H1 (cell line): ENCODE data around the gene ALDH1A3. TPM values are rescaled to one million over a fixed set of nuclear protein-coding genes. Genes with fewer than 3 reads are reported as not detected.

Source experiments
- CTCF ChIA-PET: fragments of 300-600 bp; sonication (Branson Sonifier 250); formaldehyde crosslinking; loops from one replicate; lab custom pipeline; 2021; ENCODE audit not compliant: partially characterized antibody; lab: Charles Lee
- POLR2A ChIA-PET: fragments of 300-600 bp; sonication (Branson Sonifier 250); formaldehyde crosslinking; loops from one replicate; lab custom pipeline; 2021; ENCODE audit warnings: inconsistent platforms; ENCODE audit not compliant: partially characterized antibody; lab: Charles Lee
- DNase-seq, 2 experiments: peaks; one replicate each; pipeline versions ENCODE4 v3.0.0 to v3.0.0-alpha.2; 2010 to 2022; ENCODE audit warnings: low spot score in 2 of 2, low read depth in 1 of 2, mixed read lengths in 1 of 2
- FAIRE-seq: peaks from 2 replicates; lab custom pipeline; 2011; peaks lifted over from hg19 to GRCh38; lab: Jason Lieb, UNC
- H2AFZ ChIP-seq: 2 replicates; pipeline ENCODE4 v1.8.1; 2012; ENCODE audit warnings: low read length, inconsistent platforms
- H2AK5ac ChIP-seq: 2 replicates; pipeline ENCODE4 v1.6.1; 2013; ENCODE audit warnings: low read depth, low read length
- H2BK120ac ChIP-seq: replicated peaks from 2 replicates; pipeline ENCODE3; 2013; ENCODE audit warnings: low read depth, low read length, inconsistent platforms
- H2BK12ac ChIP-seq: 2 replicates; pipeline ENCODE4 v1.6.1; 2013; ENCODE audit warnings: low read depth, low read length
- H2BK15ac ChIP-seq: 2 replicates; pipeline ENCODE4 v1.6.1; 2013; ENCODE audit warnings: low read length
- H2BK20ac ChIP-seq: 2 replicates; pipeline ENCODE4 v1.6.1; 2013; ENCODE audit warnings: low read length
- H2BK5ac ChIP-seq: 2 replicates; pipeline ENCODE4 v1.6.1; 2013; ENCODE audit warnings: low read depth, low read length
- H3K14ac ChIP-seq: 2 replicates; pipeline ENCODE4 v1.6.1; 2013; ENCODE audit warnings: inconsistent platforms; ENCODE audit not compliant: insufficient read length
- H3K18ac ChIP-seq: 2 replicates; pipeline ENCODE4 v1.6.1; 2013; ENCODE audit warnings: low read length; ENCODE audit errors: extremely low read depth
- H3K23ac ChIP-seq: 2 replicates; pipeline ENCODE4 v1.6.1; 2013; ENCODE audit warnings: inconsistent platforms; ENCODE audit not compliant: insufficient read length
- H3K23me2 ChIP-seq: 2 replicates; pipeline ENCODE4 v1.6.1; 2013; ENCODE audit warnings: low read depth, low read length
- H3K27ac ChIP-seq: 2 replicates; pipeline ENCODE4 v1.6.1; 2011; ENCODE audit warnings: low read depth, low read length, inconsistent platforms
- H3K27me3 ChIP-seq, 4 experiments: replicated peaks in 1 of 4; 1 replicate in 1 of 4; 2 replicates in 3 of 4; pipeline versions ENCODE4 v1.6.1 to v1.8.1; 2011 to 2013; ENCODE audit warnings: low read length in 3 of 4, mild to moderate bottlenecking in 3 of 4, inconsistent platforms in 2 of 4, mixed read lengths in 2 of 4, moderate library complexity in 1 of 4; ENCODE audit not compliant: control insufficient read depth in 3 of 4, insufficient read depth in 3 of 4; ENCODE audit errors: extremely low read depth in 1 of 4
- H3K36me3 ChIP-seq, 4 experiments: 2 replicates each; pipeline versions ENCODE4 v1.6.1 to v1.8.1; 2011 to 2013; ENCODE audit warnings: mild to moderate bottlenecking in 4 of 4, low read length in 3 of 4, moderate library complexity in 2 of 4, control low read depth in 1 of 4, inconsistent platforms in 1 of 4; ENCODE audit not compliant: insufficient read depth in 4 of 4, control insufficient read depth in 2 of 4
- H3K4ac ChIP-seq: replicated peaks from 2 replicates; pipeline ENCODE3; 2013; ENCODE audit warnings: low read length, low read depth, mixed read lengths, inconsistent platforms; ENCODE audit not compliant: insufficient read length
- H3K4me1 ChIP-seq, 4 experiments: replicated peaks in 1 of 4; 1 replicate in 1 of 4; 2 replicates in 3 of 4; pipeline versions ENCODE4 v1.6.1 to v1.8.1; 2011 to 2013; ENCODE audit warnings: low read length in 3 of 4, inconsistent platforms in 2 of 4, mixed read lengths in 1 of 4; ENCODE audit not compliant: insufficient read depth in 4 of 4, control insufficient read depth in 3 of 4
- H3K4me2 ChIP-seq, 2 experiments: 2 replicates each; pipeline versions ENCODE4 v1.6.1 to v1.8.1; 2011 to 2013; ENCODE audit warnings: low read depth in 2 of 2, low read length in 2 of 2, control low read depth in 1 of 2, inconsistent platforms in 1 of 2, mild to moderate bottlenecking in 1 of 2; ENCODE audit not compliant: insufficient read depth in 1 of 2
- H3K4me3 ChIP-seq, 4 experiments: fragments of 200-600, 300-600 bp in 1 of 4; sonication (generic), shearing (Covaris generic), sonication (Bioruptor Twin) in 1 of 4; 2 replicates each; pipeline versions ENCODE4 v1.5.1 to v1.8.1; 2011 to 2016; ENCODE audit warnings: low read length in 4 of 4, low read depth in 3 of 4, control low read depth in 2 of 4, inconsistent platforms in 2 of 4, mild to moderate bottlenecking in 2 of 4, mixed read lengths in 1 of 4, moderate library complexity in 1 of 4; ENCODE audit not compliant: insufficient read depth in 2 of 4; ENCODE audit errors: extremely low read depth in 1 of 4
- H3K56ac ChIP-seq: replicated peaks from 2 replicates; pipeline ENCODE3; 2013; ENCODE audit warnings: low read depth, mild to moderate bottlenecking, mixed read lengths, low read length, inconsistent platforms; ENCODE audit not compliant: insufficient read length
- H3K79me1 ChIP-seq: 2 replicates; pipeline ENCODE4 v1.6.1; 2013; ENCODE audit warnings: low read depth, low read length, control low read depth
- H3K79me2 ChIP-seq, 2 experiments: 2 replicates each; pipeline versions ENCODE4 v1.6.1 to v1.8.1; 2012 to 2013; ENCODE audit warnings: low read length in 2 of 2, mild to moderate bottlenecking in 2 of 2, inconsistent platforms in 1 of 2; ENCODE audit not compliant: insufficient read depth in 2 of 2, control insufficient read depth in 1 of 2
- H3K9ac ChIP-seq, 4 experiments: replicated peaks in 1 of 4; 1 replicate in 1 of 4; 2 replicates in 3 of 4; pipeline versions ENCODE4 v1.6.1 to v1.8.1; 2011 to 2013; ENCODE audit warnings: low read depth in 3 of 4, low read length in 3 of 4, control low read depth in 2 of 4, mild to moderate bottlenecking in 2 of 4, moderate library complexity in 2 of 4, inconsistent platforms in 1 of 4; ENCODE audit errors: extremely low read depth in 1 of 4
- H3K9me3 ChIP-seq, 2 experiments: 2 replicates each; pipeline versions ENCODE4 v1.6.1 to v1.8.1; 2012 to 2013; ENCODE audit warnings: mild to moderate bottlenecking in 2 of 2, moderate library complexity in 2 of 2, control low read depth in 1 of 2, inconsistent platforms in 1 of 2, low read depth in 1 of 2, low read length in 1 of 2, mixed read lengths in 1 of 2; ENCODE audit not compliant: insufficient read depth in 2 of 2
- H4K20me1 ChIP-seq, 2 experiments: replicated peaks in 1 of 2; 2 replicates each; pipeline versions ENCODE3 to v1.8.1; 2011 to 2013; ENCODE audit warnings: inconsistent platforms in 2 of 2, low read length in 2 of 2, mild to moderate bottlenecking in 1 of 2; ENCODE audit not compliant: insufficient read depth in 2 of 2, control insufficient read depth in 1 of 2
- H4K5ac ChIP-seq: 2 replicates; pipeline ENCODE4 v1.6.1; 2013; ENCODE audit warnings: low read length, low read depth, mixed read lengths, inconsistent platforms; ENCODE audit not compliant: insufficient read length
- H4K8ac ChIP-seq: 2 replicates; pipeline ENCODE4 v1.8.0; 2013; ENCODE audit warnings: mild to moderate bottlenecking, moderate library complexity, low read length, inconsistent platforms; ENCODE audit not compliant: insufficient read depth; ENCODE audit errors: extremely low read depth
- H4K91ac ChIP-seq: replicated peaks from 2 replicates; pipeline ENCODE3; 2013; ENCODE audit warnings: low read length, mixed read lengths, inconsistent platforms; ENCODE audit not compliant: insufficient read length
- ATF2 ChIP-seq: IDR thresholded peaks from 2 replicates; pipeline ENCODE4 v1.6.1; 2012; ENCODE audit warnings: low read length, inconsistent platforms
- CEBPB ChIP-seq: IDR thresholded peaks from 2 replicates; pipeline ENCODE4 v1.6.1; 2012; ENCODE audit warnings: low read depth, low read length
- CHD2 ChIP-seq: IDR thresholded peaks from 2 replicates; pipeline ENCODE4 v1.6.1; 2012; ENCODE audit warnings: low read length, improper control_type of control experiment
- E2F6 ChIP-seq: IDR thresholded peaks from 2 replicates; pipeline ENCODE4 v1.6.1; 2012; ENCODE audit warnings: inconsistent platforms
- GABPA ChIP-seq: IDR thresholded peaks from 2 replicates; pipeline ENCODE4 v1.6.1; 2011; ENCODE audit warnings: mild to moderate bottlenecking, low read length, moderate library complexity, borderline replicate concordance; ENCODE audit not compliant: insufficient read depth
- GTF2F1 ChIP-seq: IDR thresholded peaks from 2 replicates; pipeline ENCODE4 v1.6.1; 2012; ENCODE audit warnings: low read depth, low read length, improper control_type of control experiment, borderline replicate concordance
- MAX ChIP-seq: IDR thresholded peaks from 2 replicates; pipeline ENCODE4 v1.6.1; 2012; ENCODE audit warnings: inconsistent platforms
- SIN3A ChIP-seq, 2 experiments: IDR thresholded peaks in 1 of 2; conservative IDR thresholded peaks in 1 of 2; 2 replicates each; pipeline ENCODE4 v1.6.1; 2011 to 2012; ENCODE audit warnings: low read length in 2 of 2, improper control_type of control experiment in 1 of 2, low read depth in 1 of 2, mild to moderate bottlenecking in 1 of 2
- SRF ChIP-seq: IDR thresholded peaks from 2 replicates; pipeline ENCODE4 v1.6.1; 2011; ENCODE audit warnings: mild to moderate bottlenecking, low read depth, low read length, moderate library complexity
- SUZ12 ChIP-seq: fragments of 200-600 bp; sonication (generic); IDR thresholded peaks from 2 replicates; pipeline ENCODE4 v1.6.1; 2012; ENCODE audit warnings: mild to moderate bottlenecking, inconsistent platforms, low read length, moderate library complexity, mixed read lengths
- WGBS, 2 experiments: shearing (Covaris generic) in 1 of 2; methylation state at CpG; one replicate each; pipeline versions ENCODE4 v1.1.6 to v1.1.7; 2013 to 2015; ENCODE audit warnings: low lambda C conversion rate in 2 of 2, mixed read lengths in 2 of 2, inconsistent platforms in 1 of 2, low coverage in 1 of 2, missing lambda C conversion rate in 1 of 2; ENCODE audit not compliant: insufficient replicate concordance in 2 of 2, insufficient coverage in 1 of 2, insufficient read length in 1 of 2; ENCODE audit errors: extremely low coverage in 1 of 2, missing lambda C conversion rate in 1 of 2; 5-methylcytosine and 5-hydroxymethylcytosine counted together
- polyA plus RNA-seq, 7 experiments: library from polyadenylated mRNA; depleted of rRNA in 3 of 7; stranded (reverse) in 5 of 7; unstranded in 2 of 7; fragments of >200 nt in 5 of 7; fragments of 200-250 nt in 2 of 7; gene quantifications; 1 replicate in 5 of 7; 2 replicates in 1 of 7; 4 replicates in 1 of 7; pipeline versions ENCODE4 v1.2.1 to v1.2.3, GENCODE V29; 2011 to 2013; ENCODE audit warnings: missing spikeins in 2 of 7, mixed read lengths in 2 of 7
- total RNA-seq: library from RNA; stranded (reverse); fragmentation: NEBNext Ultra II Directional; extraction: Animal tissue kit (Norgen Biotek cat#: 25700); gene quantifications from 2 replicates; pipeline ENCODE4 v1.2.1, GENCODE V29; 2021

Gene ALDH1A3
- total and polyA plus RNA-seq, 2 of the 8 experiments (the other 6 are each of a cell fraction or from before 2014, with no cell fraction given), result 2.2 to 5.5 TPM

- no peak overlapping the region for H3K23ac ChIP-seq
- H3K18ac ChIP-seq, result no peak overlapping the region
- no peak overlapping the region for H3K14ac ChIP-seq
- H3K23me2 ChIP-seq, result no peaks in the 10 kb centered on the region; the same call in 1 of the 2 replicates
- H3K79me1 ChIP-seq, result no peaks in the 10 kb centered on the region
- H3K4me2 ChIP-seq, result no peak overlapping the region
- CTCF ChIA-PET, result interaction anchor here (0.6 to 3.1 kb wide), 7 partner anchors 8 to 224 kb away, joined by 3 to 25 read pairs (median 3); no protein-coding TSS in a partner anchor
- H3K4me1 ChIP-seq, result no peaks in the 10 kb centered on the region
- no peak overlapping the region for H2BK15ac ChIP-seq
- no peak overlapping the region for H3K56ac ChIP-seq
- no peak overlapping the region for H2AK5ac ChIP-seq
- no peaks in the 10 kb centered on the region for H3K36me3 ChIP-seq
- WGBS, 2 experiments, result 84% methylated on average over 13 of the region's 14 CpGs; no CpG with 5 or more reads in 1 of the 2 experiments
- no peak overlapping the region for H2BK120ac ChIP-seq
- no peak overlapping the region for H2BK20ac ChIP-seq
- peaks cover 4 to 10% of the 10 kb centered on the region in 2 experiments; a peak in 2 of 4 replicates for H3K9me3 ChIP-seq
- no peak overlapping the region for H4K5ac ChIP-seq
- H3K9ac ChIP-seq, result no peak overlapping the region; a peak in 1 of 7 replicates
- H3K79me2 ChIP-seq, result no peaks in the 10 kb centered on the region
- H4K8ac ChIP-seq, result no peak overlapping the region
- POLR2A ChIA-PET, result no interaction called here
- no peak overlapping the region for H3K4me3 ChIP-seq
- H3K27ac ChIP-seq, result no peak overlapping the region
- DNase-seq, result no peak
- no peak overlapping the region for H4K91ac ChIP-seq
- no peaks in the 10 kb centered on the region for H4K20me1 ChIP-seq
- H3K27me3 ChIP-seq, result no peaks in the 10 kb centered on the region
- FAIRE-seq, result no peak
- no peak overlapping the region for H2BK5ac ChIP-seq
- no peak overlapping the region for H2AFZ ChIP-seq
- no peak overlapping the region for H2BK12ac ChIP-seq
- H3K4ac ChIP-seq, result no peak overlapping the region
- TF ChIP-seq SRF, result no peak
- TF ChIP-seq ATF2, result no peak
- TF ChIP-seq SIN3A (conservative IDR thresholded peaks at IDR 0.05 in 1 of 2, IDR thresholded peaks at IDR 0.05 in 1 of 2; ENCODE audit: low read depth in 1 of 2, low read length in 2 of 2), result no peak
- no peak for TF ChIP-seq GTF2F1
- TF ChIP-seq CEBPB, result no peak
- no peak for TF ChIP-seq MAX
- no peak for TF ChIP-seq SUZ12
- TF ChIP-seq E2F6, result no peak
- TF ChIP-seq CHD2, result no peak
- no peak for TF ChIP-seq GABPA
Measured at GRCh38 chr15:100860829-100861510, 18.7 kb upstream of the ALDH1A3 start.
